CD4-positive, CD25-positive, alpha-beta regulatory T cell (primary cell): ENCODE data around the gene COL6A2. TPM values are rescaled to one million over a fixed set of nuclear protein-coding genes. Genes with fewer than 3 reads are reported as not detected.
"Not testable (repeated sequence)": the region's sequence is repeated elsewhere in the genome, so short reads cannot be mapped to it uniquely, and the experiment has no call there.

Source experiments
- ATAC-seq, 2 donors: fragments of 150-1000 bp; cut with Tn5 transposase; one replicate each; pipeline ENCODE4 v1.10.0; 2021; ENCODE audit warnings: low read depth in 2 of 2, moderate number of reproducible peaks in 2 of 2, moderate library complexity in 1 of 2
- DNase-seq, 3 donors: peaks; one replicate each; pipeline versions ENCODE4 v3.0.0 to v3.0.0-alpha.2; 2012 to 2022; ENCODE audit warnings: mixed read lengths in 1 of 3
- H3K27ac ChIP-seq: one replicate; pipeline ENCODE4 v1.7.0; 2013; ENCODE audit warnings: mild to moderate bottlenecking, low read length; ENCODE audit not compliant: insufficient read depth, poor library complexity, severe bottlenecking
- H3K27me3 ChIP-seq: one replicate; pipeline ENCODE4 v1.7.0; 2013; ENCODE audit warnings: low read length; ENCODE audit not compliant: control insufficient read depth, insufficient read depth
- H3K36me3 ChIP-seq: one replicate; pipeline ENCODE4 v1.7.0; 2013; ENCODE audit warnings: mild to moderate bottlenecking, low read length, moderate library complexity; ENCODE audit not compliant: control insufficient read depth, insufficient read depth
- H3K4me1 ChIP-seq: 2 replicates; pipeline ENCODE4 v1.7.0; 2013; ENCODE audit warnings: mild to moderate bottlenecking, low read length; ENCODE audit not compliant: insufficient read depth, control insufficient read depth, poor library complexity, severe bottlenecking
- H3K4me3 ChIP-seq: one replicate; pipeline ENCODE4 v1.7.0; 2013; ENCODE audit warnings: low read depth, mild to moderate bottlenecking, low read length, moderate library complexity
- H3K9me3 ChIP-seq, 2 experiments: 1 replicate in 1 of 2; 2 replicates in 1 of 2; pipeline ENCODE4 v1.7.0; 2013; ENCODE audit warnings: low read length in 2 of 2, mild to moderate bottlenecking in 1 of 2, moderate library complexity in 1 of 2; ENCODE audit not compliant: control insufficient read depth in 2 of 2
- H3K27ac Mint-ChIP-seq, 3 donors: one replicate each; pipeline ENCODE4 v1.8.0; 2020 to 2022; ENCODE audit warnings: mild to moderate bottlenecking in 3 of 3, mixed read lengths in 3 of 3, moderate library complexity in 2 of 3
- H3K27me3 Mint-ChIP-seq: one replicate; pipeline ENCODE4 v1.8.0; 2022; ENCODE audit warnings: mild to moderate bottlenecking, mixed read lengths
- H3K36me3 Mint-ChIP-seq: one replicate; pipeline ENCODE4 v1.8.0; 2020; ENCODE audit warnings: mixed read lengths
- H3K4me1 Mint-ChIP-seq, 4 donors: one replicate each; pipeline ENCODE4 v1.8.0; 2020 to 2022; ENCODE audit warnings: mixed read lengths in 4 of 4, mild to moderate bottlenecking in 1 of 4
- H3K4me3 Mint-ChIP-seq, 4 donors: one replicate each; pipeline ENCODE4 v1.8.0; 2020 to 2022; ENCODE audit warnings: mild to moderate bottlenecking in 4 of 4, mixed read lengths in 4 of 4, moderate library complexity in 3 of 4
- H3K9me3 Mint-ChIP-seq, 7 donors: one replicate each; pipeline ENCODE4 v1.8.0; 2020 to 2022; ENCODE audit warnings: mixed read lengths in 7 of 7, mild to moderate bottlenecking in 3 of 7, moderate library complexity in 2 of 7
- polyA plus RNA-seq, 4 donors: library from polyadenylated mRNA; unstranded; fragments of 300-500 nt; fragmentation: Illumina TruSeq; gene quantifications; one replicate each; pipeline ENCODE4 v1.2.3, GENCODE V29; 2021
- total RNA-seq: library from RNA; stranded (reverse); gene quantifications from one replicate; pipeline ENCODE4 v1.2.3, GENCODE V29; 2022

The COL6A2 gene
- total and polyA plus RNA-seq, 5 donors from 2014 or later = 0.08 to 12.9 (median 1.3) TPM

GRCh38 chr21:46176443-46177129 is 78.7 kb downstream of the COL6A2 start:
- H3K27ac ChIP-seq, ATAC-seq, H3K27me3 Mint-ChIP-seq, H3K4me1 ChIP-seq, H3K4me3 ChIP-seq, H3K27me3 ChIP-seq, H3K27ac Mint-ChIP-seq, H3K36me3 ChIP-seq, DNase-seq, H3K4me3 Mint-ChIP-seq, H3K4me1 Mint-ChIP-seq: not testable (repeated sequence)
- Mint-ChIP-seq H3K36me3 (peaks cover 11% of the 10 kb centered on the region), H3K9me3 (peaks cover 4 to 24% (median 9%) of the 10 kb centered on the region in 7 donors)
- H3K9me3 ChIP-seq = peaks cover 7 to 10% of the 10 kb centered on the region in 2 experiments

GRCh38 chr21:46178961-46179360 is 81.0 kb downstream of the COL6A2 start:
- H3K9me3 Mint-ChIP-seq = peaks cover 1 to 23% (median 5%) of the 10 kb centered on the region in 7 donors
- ATAC-seq (no peak), DNase-seq (no peak)
- no peak overlapping the region for H3K4me3 ChIP-seq
- peaks cover 11% of the 10 kb centered on the region for H3K36me3 Mint-ChIP-seq
- no peak overlapping the region for H3K27ac ChIP-seq
- peaks cover 4% of the 10 kb centered on the region for H3K27me3 ChIP-seq
- H3K27ac Mint-ChIP-seq = no peak overlapping the region
- H3K36me3 ChIP-seq = no peaks in the 10 kb centered on the region
- peaks cover 9% of the 10 kb centered on the region for H3K27me3 Mint-ChIP-seq
- peaks cover 0 to 9% (median 3%) of the 10 kb centered on the region in 4 donors for H3K4me1 Mint-ChIP-seq
- no peak overlapping the region for H3K4me3 Mint-ChIP-seq
- peaks cover 4% of the 10 kb centered on the region for H3K4me1 ChIP-seq
- H3K9me3 ChIP-seq = peaks cover 7 to 10% of the 10 kb centered on the region in 2 experiments

Other genes starting within 250 kb of the COL6A2 start
- 2.2 TPM for gene COL6A1, start 116.3 kb upstream of the COL6A2 start, total RNA-seq
- 1 to 10 TPM in 1 of 4 donors, under 1 TPM in 3; 0.10 to 1.1 (median 0.64) TPM for gene COL6A1, start 116.3 kb upstream of the COL6A2 start, polyA plus RNA-seq
- gene FTCD, start 57.5 kb downstream of the COL6A2 start, total RNA-seq = not detected
- gene FTCD, start 57.5 kb downstream of the COL6A2 start, polyA plus RNA-seq = under 1 TPM in 1 of 4 donors, not detected in 3; 0.38 TPM
- gene SPATC1L, start 86.3 kb downstream of the COL6A2 start, total RNA-seq = 1.7 TPM
- 1 to 10 TPM; 2.5 to 9.2 (median 6.2) TPM for gene SPATC1L, start 86.3 kb downstream of the COL6A2 start, polyA plus RNA-seq
- gene LSS, start 130.7 kb downstream of the COL6A2 start, total RNA-seq = 51.6 TPM
- 10 to 100 TPM in 3 of 4 donors, 1 to 10 TPM in 1; 8.8 to 18.0 (median 12.3) TPM for gene LSS, start 130.7 kb downstream of the COL6A2 start, polyA plus RNA-seq
- gene MCM3AP, start 187.5 kb downstream of the COL6A2 start, total RNA-seq = 139 TPM
- 10 to 100 TPM; 30.7 to 47.2 (median 44.8) TPM for gene MCM3AP, start 187.5 kb downstream of the COL6A2 start, polyA plus RNA-seq
- 10.9 TPM for gene YBEY, start 188.2 kb downstream of the COL6A2 start, total RNA-seq
- gene YBEY, start 188.2 kb downstream of the COL6A2 start, polyA plus RNA-seq = 10 to 100 TPM; 13.6 to 18.3 (median 15.4) TPM
- 5.2 TPM for gene C21orf58, start 225.8 kb downstream of the COL6A2 start, total RNA-seq
- under 1 TPM; 0.64 to 0.96 (median 0.83) TPM for gene C21orf58, start 225.8 kb downstream of the COL6A2 start, polyA plus RNA-seq
- gene PCNT, start 226.0 kb downstream of the COL6A2 start, total RNA-seq = 64.5 TPM
- gene PCNT, start 226.0 kb downstream of the COL6A2 start, polyA plus RNA-seq = 10 to 100 TPM in 2 of 4 donors, 1 to 10 TPM in 2; 5.3 to 13.7 (median 9.5) TPM